RWPE2 (cell line): ENCODE results near the gene WDR38.

Experiments
- ATAC-seq: fragments of 200-7000 bp; cut with Tn5 transposase; 3 replicates; pipeline ENCODE4 v1.9.1; 2021; ENCODE audit warnings: low read depth
- DNase-seq: peaks from one replicate; pipeline ENCODE4 v3.0.0-alpha.2; 2020; ENCODE audit warnings: low spot score
- H3K27ac ChIP-seq: fragments of 450-650 bp; 2 replicates; pipeline ENCODE4 v1.5.1; 2017; ENCODE audit warnings: mild to moderate bottlenecking; ENCODE audit not compliant: poor library complexity, severe bottlenecking
- H3K27me3 ChIP-seq: fragments of 250-450 bp; sonication (Bioruptor Pico); 2 replicates; pipeline ENCODE4 v1.5.1; 2021; ENCODE audit warnings: mild to moderate bottlenecking, moderate library complexity; ENCODE audit not compliant: insufficient read depth, poor library complexity, severe bottlenecking
- H3K36me3 ChIP-seq: fragments of 250-450 bp; sonication (Bioruptor Pico); 2 replicates; pipeline ENCODE4 v1.5.1; 2020; ENCODE audit warnings: low read depth, mild to moderate bottlenecking, moderate library complexity
- H3K4me1 ChIP-seq: fragments of 250-450 bp; sonication (Bioruptor Pico); 2 replicates; pipeline ENCODE4 v1.5.1; 2021; ENCODE audit warnings: mild to moderate bottlenecking, moderate library complexity; ENCODE audit not compliant: insufficient read depth, poor library complexity, severe bottlenecking
- H3K4me3 ChIP-seq: fragments of 250-450 bp; sonication (Bioruptor Pico); 2 replicates; pipeline ENCODE4 v1.5.1; 2021; ENCODE audit warnings: mild to moderate bottlenecking, moderate library complexity; ENCODE audit not compliant: severe bottlenecking
- H3K9me3 ChIP-seq: fragments of 250-450 bp; sonication (Bioruptor Pico); 2 replicates; pipeline ENCODE4 v1.5.1; 2021; ENCODE audit warnings: mild to moderate bottlenecking, moderate library complexity; ENCODE audit not compliant: severe bottlenecking
- TF ChIP-seq, protein P1 (sequence below): fragments of 450-650 bp; IDR thresholded peaks from one replicate; pipeline ENCODE4 v1.5.1; 2017; ENCODE audit warnings: mild to moderate bottlenecking, moderate library complexity; ENCODE audit not compliant: poor library complexity, severe bottlenecking

The WDR38 gene

DNA sequence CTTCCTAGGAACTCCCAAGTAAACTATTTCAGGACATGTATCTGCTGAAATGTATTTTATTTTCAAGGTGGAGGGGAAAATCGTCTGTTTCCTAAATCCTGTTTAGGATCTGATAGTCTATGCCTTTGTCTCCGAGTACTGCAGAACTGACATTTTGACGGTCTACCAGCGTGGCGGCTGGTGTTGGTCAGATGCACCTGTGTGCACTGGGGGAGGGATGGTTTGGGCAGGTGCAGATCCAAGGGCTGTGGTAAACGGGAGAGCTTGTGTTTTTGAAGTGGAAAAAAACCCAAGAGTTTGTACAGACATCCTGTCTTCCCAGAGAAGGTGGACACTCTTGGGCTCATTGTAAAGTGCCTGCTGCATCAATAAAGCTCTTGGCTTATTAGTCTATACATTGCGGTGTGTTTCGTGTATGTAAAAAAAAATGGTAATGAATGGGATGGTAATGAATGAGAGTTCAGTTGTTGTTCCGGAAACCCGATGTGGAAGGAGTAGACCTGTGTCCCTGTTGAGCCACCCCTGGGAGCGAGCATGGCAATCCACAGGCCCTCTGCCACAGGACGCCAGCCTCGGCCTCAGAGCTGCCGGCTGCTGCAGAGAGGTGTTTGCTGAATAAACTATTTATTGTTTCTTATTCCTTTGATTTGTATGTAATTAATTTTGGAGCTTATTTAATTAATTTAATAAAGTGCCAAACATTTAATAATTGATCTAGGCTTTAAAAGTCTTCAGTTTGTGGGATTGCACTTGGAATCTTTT, 23.9 kb downstream of the WDR38 start:
- no peak overlapping the region for H3K27ac ChIP-seq
- ATAC-seq: no peak
- H3K4me3 ChIP-seq: no peak overlapping the region
- DNase-seq: no peak
- H3K9me3 ChIP-seq: no peaks in the 10 kb centered on the region
- H3K36me3 ChIP-seq: peaks cover 73% of the 10 kb centered on the region
- TF ChIP-seq, protein P1, sequence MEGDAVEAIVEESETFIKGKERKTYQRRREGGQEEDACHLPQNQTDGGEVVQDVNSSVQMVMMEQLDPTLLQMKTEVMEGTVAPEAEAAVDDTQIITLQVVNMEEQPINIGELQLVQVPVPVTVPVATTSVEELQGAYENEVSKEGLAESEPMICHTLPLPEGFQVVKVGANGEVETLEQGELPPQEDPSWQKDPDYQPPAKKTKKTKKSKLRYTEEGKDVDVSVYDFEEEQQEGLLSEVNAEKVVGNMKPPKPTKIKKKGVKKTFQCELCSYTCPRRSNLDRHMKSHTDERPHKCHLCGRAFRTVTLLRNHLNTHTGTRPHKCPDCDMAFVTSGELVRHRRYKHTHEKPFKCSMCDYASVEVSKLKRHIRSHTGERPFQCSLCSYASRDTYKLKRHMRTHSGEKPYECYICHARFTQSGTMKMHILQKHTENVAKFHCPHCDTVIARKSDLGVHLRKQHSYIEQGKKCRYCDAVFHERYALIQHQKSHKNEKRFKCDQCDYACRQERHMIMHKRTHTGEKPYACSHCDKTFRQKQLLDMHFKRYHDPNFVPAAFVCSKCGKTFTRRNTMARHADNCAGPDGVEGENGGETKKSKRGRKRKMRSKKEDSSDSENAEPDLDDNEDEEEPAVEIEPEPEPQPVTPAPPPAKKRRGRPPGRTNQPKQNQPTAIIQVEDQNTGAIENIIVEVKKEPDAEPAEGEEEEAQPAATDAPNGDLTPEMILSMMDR: no peak
- no peaks in the 10 kb centered on the region for H3K27me3 ChIP-seq
- H3K4me1 ChIP-seq: peaks cover 10% of the 10 kb centered on the region

DNA sequence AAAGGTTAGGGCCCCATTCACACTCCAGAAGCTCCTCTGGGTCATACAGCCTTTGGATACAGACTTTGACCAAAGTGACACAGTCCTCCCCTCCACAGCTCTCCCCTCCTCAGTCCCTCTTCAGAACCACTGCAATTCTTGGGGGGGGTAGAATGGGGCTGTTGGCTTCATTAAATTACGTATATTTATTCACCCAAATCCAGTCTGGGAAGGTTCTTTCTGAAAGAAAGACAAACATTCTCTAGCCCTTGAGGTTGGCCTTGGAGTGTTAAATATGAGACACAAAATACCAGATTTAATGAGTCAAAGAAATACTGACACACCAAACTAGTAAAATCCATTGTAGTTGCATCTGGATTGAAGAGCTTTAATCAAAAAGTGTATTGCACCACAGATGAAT, 24.8 kb downstream of the WDR38 start:
- Histone ChIP-seq H3K36me3 (peaks cover 66% of the 10 kb centered on the region), H3K27ac (no peak overlapping the region), H3K4me1 (peaks cover 1% of the 10 kb centered on the region), H3K27me3 (no peaks in the 10 kb centered on the region), H3K4me3 (no peak overlapping the region), H3K9me3 (no peaks in the 10 kb centered on the region)
- ATAC-seq: no peak
- TF ChIP-seq, protein P1: no peak
- DNase-seq: no peak

DNA sequence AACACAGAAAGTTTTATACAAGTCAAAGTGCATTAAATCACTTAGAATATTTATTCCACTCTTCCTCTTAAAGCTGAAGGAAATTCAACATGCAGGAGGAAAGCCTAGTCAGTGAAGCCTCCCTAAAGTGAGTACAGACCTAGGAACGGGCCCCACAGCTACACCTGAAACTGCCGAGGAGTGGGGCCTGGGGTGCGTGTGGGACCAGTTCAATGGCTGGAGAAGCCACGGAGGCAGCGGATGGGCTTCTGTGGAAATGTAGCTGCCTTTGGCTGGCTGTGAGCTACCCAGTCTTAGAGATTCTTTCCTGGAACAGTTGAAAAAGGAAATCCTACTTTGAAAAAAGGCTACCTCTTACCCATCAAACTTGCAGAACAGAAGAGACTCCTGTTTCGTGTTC, 25.3 kb downstream of the WDR38 start:
- Histone ChIP-seq H3K36me3 (peaks cover 61% of the 10 kb centered on the region), H3K4me3 (no peak overlapping the region), H3K27me3 (no peaks in the 10 kb centered on the region), H3K4me1 (no peaks in the 10 kb centered on the region), H3K9me3 (no peaks in the 10 kb centered on the region), H3K27ac (no peak overlapping the region)
- DNase-seq (no peak), ATAC-seq (no peak)
- TF ChIP-seq, protein P1: no peak

DNA sequence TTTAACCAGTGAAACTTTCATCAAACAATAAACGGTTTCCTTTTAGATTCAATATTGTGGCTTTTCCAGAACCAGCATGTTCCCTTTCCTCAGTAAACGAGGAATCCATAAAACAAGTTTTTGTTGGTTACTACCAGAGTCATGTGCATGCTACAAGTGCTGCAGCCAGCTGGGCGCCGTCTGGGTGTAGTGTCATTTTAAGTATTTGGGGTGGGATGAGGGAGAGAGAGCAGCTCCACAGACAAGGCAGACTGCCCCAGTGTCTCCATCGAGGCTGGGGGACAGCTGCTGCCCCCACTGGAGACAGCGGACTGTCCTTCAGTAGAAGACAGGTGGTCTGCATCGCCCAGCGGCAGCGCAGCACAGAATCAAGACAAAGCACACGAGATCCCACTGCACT, 26.0 kb downstream of the WDR38 start:
- no peak overlapping the region for H3K27ac ChIP-seq
- TF ChIP-seq, protein P1: no peak
- no peaks in the 10 kb centered on the region for H3K27me3 ChIP-seq

DNA sequence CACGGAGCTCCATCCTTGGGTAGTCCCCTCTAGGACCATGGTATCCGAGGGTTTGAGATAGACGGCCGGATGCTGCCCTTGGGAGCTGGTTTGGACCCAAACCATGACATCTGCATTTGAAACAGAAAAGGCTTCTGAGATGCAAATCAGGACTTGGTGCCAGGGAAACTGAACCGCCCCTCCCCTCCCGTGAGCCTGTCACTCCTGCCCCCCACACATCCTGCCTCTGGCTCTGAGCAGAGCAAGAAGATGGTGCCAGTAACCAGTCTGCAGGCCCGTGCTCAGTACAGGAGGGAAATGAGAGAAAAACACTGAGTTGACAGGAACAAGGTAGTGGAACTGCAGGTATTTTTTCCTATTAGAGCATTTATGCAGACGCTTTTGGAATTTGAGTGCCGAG, 27.2 kb downstream of the WDR38 start:
- no peaks in the 10 kb centered on the region for H3K4me1 ChIP-seq
- H3K27me3 ChIP-seq: no peaks in the 10 kb centered on the region
- TF ChIP-seq, protein P1: no peak
- no peak overlapping the region for H3K27ac ChIP-seq
- H3K36me3 ChIP-seq: peaks cover 46% of the 10 kb centered on the region
- no peaks in the 10 kb centered on the region for H3K9me3 ChIP-seq
- no peak overlapping the region for H3K4me3 ChIP-seq
- DNase-seq (no peak), ATAC-seq (no peak)

More for the DNA sequence above, 26.0 kb downstream of the WDR38 start:
- Histone ChIP-seq H3K36me3 (peaks cover 54% of the 10 kb centered on the region), H3K4me3 (no peak overlapping the region), H3K4me1 (no peaks in the 10 kb centered on the region), H3K9me3 (no peaks in the 10 kb centered on the region)
- no peak for DNase-seq
- no peak for ATAC-seq
